ENCODE measurements around the gene TMEM39A.

DNA sequence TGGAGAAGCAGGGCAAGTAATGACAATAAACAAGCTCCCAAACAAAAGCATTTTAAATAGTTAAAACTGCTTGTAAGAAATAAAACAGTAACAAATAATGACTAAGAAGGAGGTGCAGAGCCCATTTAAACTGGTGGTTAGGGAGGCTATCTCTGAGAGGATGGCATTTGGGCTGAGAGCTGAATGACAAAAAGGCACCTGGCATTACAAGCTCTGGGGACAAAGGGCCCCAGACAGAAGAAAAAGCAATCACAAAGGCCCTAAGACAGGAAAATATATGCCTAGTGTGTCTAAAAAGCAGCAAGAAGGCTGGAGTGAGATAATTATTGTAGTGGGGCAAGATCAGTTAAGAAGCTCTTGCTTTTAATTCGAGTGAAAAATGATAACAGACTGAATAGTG is 9.6 kb downstream of the TMEM39A start:
- TF ChIP-seq, protein P1, sequence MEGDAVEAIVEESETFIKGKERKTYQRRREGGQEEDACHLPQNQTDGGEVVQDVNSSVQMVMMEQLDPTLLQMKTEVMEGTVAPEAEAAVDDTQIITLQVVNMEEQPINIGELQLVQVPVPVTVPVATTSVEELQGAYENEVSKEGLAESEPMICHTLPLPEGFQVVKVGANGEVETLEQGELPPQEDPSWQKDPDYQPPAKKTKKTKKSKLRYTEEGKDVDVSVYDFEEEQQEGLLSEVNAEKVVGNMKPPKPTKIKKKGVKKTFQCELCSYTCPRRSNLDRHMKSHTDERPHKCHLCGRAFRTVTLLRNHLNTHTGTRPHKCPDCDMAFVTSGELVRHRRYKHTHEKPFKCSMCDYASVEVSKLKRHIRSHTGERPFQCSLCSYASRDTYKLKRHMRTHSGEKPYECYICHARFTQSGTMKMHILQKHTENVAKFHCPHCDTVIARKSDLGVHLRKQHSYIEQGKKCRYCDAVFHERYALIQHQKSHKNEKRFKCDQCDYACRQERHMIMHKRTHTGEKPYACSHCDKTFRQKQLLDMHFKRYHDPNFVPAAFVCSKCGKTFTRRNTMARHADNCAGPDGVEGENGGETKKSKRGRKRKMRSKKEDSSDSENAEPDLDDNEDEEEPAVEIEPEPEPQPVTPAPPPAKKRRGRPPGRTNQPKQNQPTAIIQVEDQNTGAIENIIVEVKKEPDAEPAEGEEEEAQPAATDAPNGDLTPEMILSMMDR (IDR thresholded peaks at IDR 0.05; ENCODE audit: low read length) = no peak
- TF ChIP-seq EZH2phosphoT487 (IDR thresholded peaks at IDR 0.05; ENCODE audit: low read length) (no peak), EZH2 (optimal IDR thresholded peaks at IDR 0.05; ENCODE audit: low read depth, low read length) (no peak)

Measured in MM.1S (cell line).